ENCODE data around the gene ACAP1.

DNA sequence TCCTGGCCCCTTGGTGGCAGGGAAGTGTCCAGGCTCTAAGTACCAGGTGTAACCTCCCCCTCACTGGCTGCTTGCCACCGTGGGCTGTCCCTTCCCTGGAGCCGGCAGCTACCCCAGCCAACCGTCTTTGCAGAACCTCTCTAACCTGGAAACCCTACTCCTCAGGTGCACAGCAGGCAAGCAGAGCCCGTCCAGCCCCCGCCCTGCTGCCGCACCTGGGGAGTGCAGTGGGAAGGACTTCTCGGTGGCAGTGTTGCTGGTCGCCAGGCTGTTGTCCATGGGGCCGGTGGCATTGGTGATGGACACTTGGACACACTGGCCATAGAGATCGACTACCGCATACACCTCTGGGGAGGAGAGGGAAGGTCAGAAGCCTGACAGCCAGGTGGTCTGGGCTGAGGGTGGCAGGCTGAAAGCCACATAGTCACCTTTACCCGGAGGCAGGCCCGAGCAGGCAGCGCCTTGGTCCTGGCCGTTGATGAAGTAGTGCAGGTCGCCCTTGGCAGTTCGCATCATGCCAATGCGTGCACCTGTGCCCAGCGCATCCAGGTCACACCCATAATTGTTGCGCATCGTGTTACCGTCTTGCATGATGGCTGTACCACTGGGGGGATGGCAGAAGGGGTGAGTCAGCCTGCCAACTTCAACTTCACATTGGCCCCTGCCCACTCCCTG, 13.7 kb upstream of the ACAP1 start:
- TF ChIP-seq POLR2A (IDR thresholded peaks at IDR 0.05; ENCODE audit: low read length) (no peak), GATA1 (IDR thresholded peaks at IDR 0.05; ENCODE audit: low read depth, low read length) (no peak)

Measured in erythroblast (primary cell).